GM12801 (cell line): ENCODE measurements around the gene ZBTB21.

ENCODE experiments used
- TF ChIP-seq, protein P1 (sequence below): IDR thresholded peaks from one replicate; pipeline ENCODE4 v1.5.1; 2011; ENCODE audit warnings: control low read depth; ENCODE audit not compliant: insufficient read length; ENCODE audit errors: extremely low read depth

ZBTB21 gene

DNA sequence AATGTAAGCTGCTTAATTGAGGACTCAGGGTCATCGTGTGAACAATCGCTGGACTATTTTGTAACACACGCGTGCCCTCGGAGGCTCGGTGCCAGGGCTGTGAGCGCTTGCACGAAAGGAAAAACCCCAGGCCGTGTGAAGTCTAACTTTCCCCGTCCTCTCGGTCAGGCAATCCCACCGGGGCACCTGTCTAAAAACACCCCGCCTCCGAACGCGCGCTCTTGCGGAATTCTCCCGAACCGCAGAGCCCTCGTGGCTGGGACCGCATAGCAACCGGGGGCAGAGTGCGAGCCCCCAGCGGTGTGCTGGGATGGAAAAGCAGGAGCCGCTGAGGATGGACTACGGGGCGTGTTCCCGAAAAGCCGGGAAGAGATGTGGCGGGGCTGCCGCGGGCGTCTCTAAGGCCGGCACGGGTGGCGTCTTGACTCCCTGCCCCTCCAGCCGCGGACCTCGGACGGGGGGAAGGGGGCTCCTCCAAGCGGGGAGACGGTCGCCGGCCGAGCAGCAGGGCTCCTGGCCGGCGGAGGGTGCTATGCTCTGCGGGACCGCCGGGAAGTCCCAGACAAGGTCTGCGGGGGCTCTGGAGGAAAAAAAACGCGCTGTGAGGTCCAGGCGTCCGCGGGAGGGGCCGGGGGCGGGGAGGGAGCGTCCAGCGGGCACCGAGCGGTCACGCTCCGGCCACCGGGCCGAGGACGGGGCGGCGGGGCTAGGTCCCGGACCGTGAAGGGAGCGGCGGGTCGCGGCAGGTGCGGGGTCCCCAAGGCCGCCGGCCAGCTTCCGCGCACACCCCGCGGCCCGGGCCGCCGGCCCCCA, 936 bp downstream of the ZBTB21 start:
- TF ChIP-seq, protein P1, sequence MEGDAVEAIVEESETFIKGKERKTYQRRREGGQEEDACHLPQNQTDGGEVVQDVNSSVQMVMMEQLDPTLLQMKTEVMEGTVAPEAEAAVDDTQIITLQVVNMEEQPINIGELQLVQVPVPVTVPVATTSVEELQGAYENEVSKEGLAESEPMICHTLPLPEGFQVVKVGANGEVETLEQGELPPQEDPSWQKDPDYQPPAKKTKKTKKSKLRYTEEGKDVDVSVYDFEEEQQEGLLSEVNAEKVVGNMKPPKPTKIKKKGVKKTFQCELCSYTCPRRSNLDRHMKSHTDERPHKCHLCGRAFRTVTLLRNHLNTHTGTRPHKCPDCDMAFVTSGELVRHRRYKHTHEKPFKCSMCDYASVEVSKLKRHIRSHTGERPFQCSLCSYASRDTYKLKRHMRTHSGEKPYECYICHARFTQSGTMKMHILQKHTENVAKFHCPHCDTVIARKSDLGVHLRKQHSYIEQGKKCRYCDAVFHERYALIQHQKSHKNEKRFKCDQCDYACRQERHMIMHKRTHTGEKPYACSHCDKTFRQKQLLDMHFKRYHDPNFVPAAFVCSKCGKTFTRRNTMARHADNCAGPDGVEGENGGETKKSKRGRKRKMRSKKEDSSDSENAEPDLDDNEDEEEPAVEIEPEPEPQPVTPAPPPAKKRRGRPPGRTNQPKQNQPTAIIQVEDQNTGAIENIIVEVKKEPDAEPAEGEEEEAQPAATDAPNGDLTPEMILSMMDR: no peak

DNA sequence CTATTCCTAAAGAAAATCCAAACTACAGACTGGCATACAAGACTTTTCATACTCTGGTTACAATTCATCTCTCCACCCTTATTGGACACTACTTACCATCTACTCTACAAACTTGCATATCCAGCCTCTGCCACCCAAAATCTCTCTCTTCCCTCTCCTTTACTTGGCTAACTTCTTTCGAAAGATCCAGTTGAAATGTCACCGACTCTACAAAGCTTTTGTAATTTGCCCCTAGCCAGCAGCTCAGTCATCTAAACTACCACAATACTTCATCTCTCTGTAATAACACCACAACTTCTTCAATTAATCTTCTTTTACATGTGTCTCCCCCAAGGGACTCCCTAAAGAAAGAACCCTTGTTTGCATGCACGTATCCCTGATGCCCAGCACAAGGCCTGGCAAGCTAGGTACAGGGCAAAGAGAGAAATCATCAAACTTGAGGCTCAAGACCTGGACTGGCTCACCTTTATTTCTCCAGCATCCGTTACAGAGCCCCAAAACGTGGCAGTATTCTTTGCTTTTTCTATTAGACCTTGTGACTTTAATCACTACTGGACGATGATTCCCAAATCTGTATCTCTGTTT, 2.7 kb downstream of the ZBTB21 start:
- TF ChIP-seq, protein P1: no peak

DNA sequence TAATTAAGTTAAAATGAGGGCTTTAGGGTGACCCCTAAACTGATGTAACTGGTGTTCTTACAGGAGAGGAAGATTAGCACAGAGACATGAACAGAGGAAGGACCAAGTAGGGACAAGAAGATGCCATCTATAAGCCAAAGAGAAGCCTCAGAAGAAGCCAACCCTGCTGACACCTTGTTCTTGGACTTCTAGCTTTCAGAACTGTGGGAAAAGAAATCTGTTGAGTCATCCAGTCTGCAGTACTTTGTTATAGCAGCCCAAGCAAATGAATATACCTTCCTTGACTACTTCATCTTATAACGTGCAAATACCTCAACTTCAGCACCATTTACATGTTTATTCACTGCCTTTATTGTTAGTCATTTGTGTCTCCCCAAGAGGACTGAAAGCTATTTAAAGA, 3.4 kb downstream of the ZBTB21 start:
- TF ChIP-seq, protein P1: no peak

DNA sequence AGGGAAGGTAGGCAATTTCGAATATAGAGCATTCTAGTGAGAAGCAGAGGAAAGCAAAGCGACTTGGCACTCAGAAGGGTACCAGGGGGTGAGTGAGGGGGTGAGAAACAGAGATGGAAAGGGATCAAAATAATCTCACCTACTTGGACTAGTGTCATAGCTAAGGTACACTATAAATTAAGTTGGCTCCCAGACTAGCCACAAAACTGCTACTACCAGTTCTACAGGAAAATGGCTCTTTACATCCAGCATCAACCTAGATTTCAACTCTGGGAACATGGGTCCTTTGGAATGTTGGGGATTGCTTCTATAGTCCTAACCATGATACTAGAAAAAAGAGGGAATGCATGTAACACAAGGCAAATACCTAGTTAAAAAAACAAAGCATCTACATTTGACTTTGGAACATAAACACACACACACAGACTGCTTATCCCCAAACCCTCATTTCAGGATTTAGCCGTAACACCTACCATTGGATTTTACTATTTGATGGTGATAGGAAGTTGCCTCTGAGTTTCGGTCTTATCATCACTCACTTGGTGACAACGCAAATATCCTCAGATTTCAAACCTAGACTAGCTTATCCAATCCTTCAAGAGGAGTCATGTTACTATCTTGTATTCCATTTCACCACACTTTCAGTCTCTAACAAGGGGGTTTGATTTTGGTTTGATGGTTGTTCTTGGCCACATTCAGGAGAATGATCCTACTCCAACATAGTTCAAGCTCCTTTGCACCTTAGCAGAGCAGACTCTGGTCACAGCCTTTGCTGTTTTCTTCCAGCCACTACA, 5.6 kb downstream of the ZBTB21 start:
- TF ChIP-seq, protein P1: no peak

DNA sequence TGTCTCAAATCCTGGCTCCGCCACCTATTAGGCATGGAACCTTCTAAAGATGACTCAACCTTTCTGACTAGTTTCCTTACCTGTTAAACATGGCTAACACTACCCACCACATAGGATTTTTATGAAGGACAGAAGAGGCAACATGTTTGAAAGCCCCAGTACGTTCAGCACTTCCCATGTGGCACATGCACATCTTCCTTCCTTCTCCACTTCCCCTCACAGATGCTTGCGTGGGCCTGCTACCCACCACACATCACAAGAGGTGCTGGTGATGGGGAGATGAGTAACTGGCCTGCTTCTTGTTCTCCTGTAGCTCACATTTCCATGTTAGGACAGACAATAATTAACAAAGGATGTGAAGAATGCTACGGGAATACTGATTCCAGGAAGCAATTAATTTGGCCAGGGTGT, 7.1 kb downstream of the ZBTB21 start:
- TF ChIP-seq, protein P1: no peak

DNA sequence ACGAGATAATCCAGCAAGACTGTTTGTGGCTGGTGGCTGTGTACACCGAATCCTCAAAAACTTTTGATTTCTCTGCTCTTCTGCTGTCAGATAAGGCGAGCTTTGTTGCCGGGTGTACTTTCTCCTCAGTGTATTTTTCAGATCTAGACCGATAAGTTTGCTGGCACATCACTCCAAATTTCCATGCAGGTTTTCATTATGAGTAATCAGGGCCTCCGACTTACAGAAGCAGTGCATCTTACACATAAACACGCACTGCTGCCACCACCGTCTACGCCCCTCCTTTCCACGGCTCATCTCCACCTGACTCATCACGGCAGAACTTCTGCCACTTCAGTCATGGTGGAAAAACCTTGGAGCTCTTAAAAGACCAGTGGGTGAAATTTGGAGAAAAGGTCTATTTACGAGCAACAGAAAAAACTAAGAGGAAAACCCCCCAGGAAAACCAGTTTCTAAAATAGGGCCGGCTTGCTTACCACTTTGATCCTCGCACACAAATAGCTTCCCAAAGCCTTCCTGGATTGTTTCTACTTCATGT, 7.7 kb downstream of the ZBTB21 start:
- TF ChIP-seq, protein P1: no peak

DNA sequence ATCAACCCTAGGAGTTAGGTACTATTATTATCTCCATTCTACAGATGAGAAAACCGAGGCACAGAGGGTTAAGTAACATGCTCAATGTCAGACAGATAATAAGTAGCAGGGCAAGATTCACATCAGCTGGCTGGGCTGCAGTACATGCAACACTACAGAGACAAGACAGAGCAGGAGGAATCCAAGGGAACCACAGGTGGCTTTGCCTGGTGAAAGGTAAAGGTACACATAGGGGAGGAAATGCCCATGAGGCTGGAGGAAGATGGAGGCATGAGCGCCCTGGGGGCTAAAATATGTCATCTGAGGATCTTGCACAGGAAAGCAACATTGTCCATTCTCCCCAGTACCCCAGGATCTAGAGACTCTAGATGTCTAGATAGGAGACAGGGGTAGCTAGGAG, 8.4 kb downstream of the ZBTB21 start:
- TF ChIP-seq, protein P1: no peak
